Kidney epithelial cell (primary cell): Measurements from ENCODE around the gene MDM1. TPM values are rescaled to one million over a fixed set of nuclear protein-coding genes. Genes with fewer than 3 reads are reported as not detected.

Experiments used
- DNase-seq: peaks from one replicate; pipeline ENCODE4 v3.0.0-alpha.2; 2010; ENCODE audit warnings: low read depth
- H3K27me3 ChIP-seq: 2 replicates; pipeline ENCODE4 v1.6.0; 2011; ENCODE audit warnings: low read length; ENCODE audit not compliant: control insufficient read depth, insufficient read depth
- H3K36me3 ChIP-seq: 2 replicates; pipeline ENCODE4 v1.5.1; 2011; ENCODE audit warnings: low read length; ENCODE audit not compliant: control insufficient read depth, insufficient read depth
- H3K4me3 ChIP-seq: 2 replicates; pipeline ENCODE4 v1.5.1; 2011; ENCODE audit warnings: low read depth, mild to moderate bottlenecking, control low read depth, low read length
- CTCF ChIP-seq: IDR thresholded peaks from 2 replicates; pipeline ENCODE4 v1.5.1; 2011; ENCODE audit warnings: mild to moderate bottlenecking, moderate library complexity, low read length, control low read depth, inconsistent platforms; ENCODE audit not compliant: insufficient read depth, poor library complexity, severe bottlenecking
- total RNA-seq: library from RNA; depleted of rRNA; stranded (reverse); fragments of >200 nt; gene quantifications from 2 replicates; pipeline ENCODE4 v1.2.3, GENCODE V29; 2015

MDM1 gene
- total RNA-seq, 1 donor from 2014 or later = 7.4 TPM

- no peak for TF ChIP-seq CTCF
- no peaks in the 10 kb centered on the region for H3K27me3 ChIP-seq
- H3K36me3 ChIP-seq = no peaks in the 10 kb centered on the region
- DNase-seq = no peak
- H3K4me3 ChIP-seq = no peak overlapping the region
These were observed 86.8 kb downstream of the MDM1 start for GRCh38 chr12:68245180-68246021.

Other genes starting within 250 kb of the MDM1 start
- not detected in 2 replicates for gene IFNG, start 172.6 kb downstream of the MDM1 start, total RNA-seq
- gene IL26, start 106.6 kb downstream of the MDM1 start, total RNA-seq = not detected in 2 replicates
- not detected in 2 replicates for gene IL22, start 78.8 kb downstream of the MDM1 start, total RNA-seq